Embryonic facial prominence (tissue), 1 donor: ENCODE measurements around the gene FOXL1.

Experiments
- DNase-seq: peaks from one replicate; pipeline ENCODE4 v3.0.0-alpha.2; 2016; ENCODE audit errors: extremely low spot score

Gene FOXL1

GRCh38 chr16:86631444-86631843 is 53.1 kb downstream of the FOXL1 start:
- no peak for DNase-seq
